ENCODE measurements around the gene HTATIP2. TPM values are rescaled to one million over a fixed set of nuclear protein-coding genes. Genes with fewer than 3 reads are reported as not detected.

HTATIP2 gene
- total and polyA plus RNA-seq, 9 of the 15 experiments (the other 6 are each of a cell fraction or from before 2014, with no cell fraction given), result 48.3 to 90.9 (median 64.4) TPM

DNA sequence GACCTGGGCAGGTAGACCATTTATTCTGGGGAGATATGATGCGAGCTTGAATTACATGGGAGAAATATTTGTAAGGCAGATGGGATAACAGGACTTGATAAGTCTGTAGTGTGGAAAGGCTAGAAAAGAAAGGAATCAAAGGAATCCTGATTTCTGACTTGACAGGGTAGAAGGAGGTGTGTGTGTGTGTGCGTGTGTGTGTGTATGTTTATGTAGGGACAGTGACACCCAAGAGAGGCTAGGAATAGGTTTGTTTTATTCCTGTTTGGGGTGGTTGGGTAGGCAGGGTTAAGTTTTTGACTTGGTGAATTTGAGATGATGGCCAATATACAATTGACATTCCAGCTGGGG, 390 bp upstream of the HTATIP2 start (continued):
- TF ChIP-seq, protein P1, sequence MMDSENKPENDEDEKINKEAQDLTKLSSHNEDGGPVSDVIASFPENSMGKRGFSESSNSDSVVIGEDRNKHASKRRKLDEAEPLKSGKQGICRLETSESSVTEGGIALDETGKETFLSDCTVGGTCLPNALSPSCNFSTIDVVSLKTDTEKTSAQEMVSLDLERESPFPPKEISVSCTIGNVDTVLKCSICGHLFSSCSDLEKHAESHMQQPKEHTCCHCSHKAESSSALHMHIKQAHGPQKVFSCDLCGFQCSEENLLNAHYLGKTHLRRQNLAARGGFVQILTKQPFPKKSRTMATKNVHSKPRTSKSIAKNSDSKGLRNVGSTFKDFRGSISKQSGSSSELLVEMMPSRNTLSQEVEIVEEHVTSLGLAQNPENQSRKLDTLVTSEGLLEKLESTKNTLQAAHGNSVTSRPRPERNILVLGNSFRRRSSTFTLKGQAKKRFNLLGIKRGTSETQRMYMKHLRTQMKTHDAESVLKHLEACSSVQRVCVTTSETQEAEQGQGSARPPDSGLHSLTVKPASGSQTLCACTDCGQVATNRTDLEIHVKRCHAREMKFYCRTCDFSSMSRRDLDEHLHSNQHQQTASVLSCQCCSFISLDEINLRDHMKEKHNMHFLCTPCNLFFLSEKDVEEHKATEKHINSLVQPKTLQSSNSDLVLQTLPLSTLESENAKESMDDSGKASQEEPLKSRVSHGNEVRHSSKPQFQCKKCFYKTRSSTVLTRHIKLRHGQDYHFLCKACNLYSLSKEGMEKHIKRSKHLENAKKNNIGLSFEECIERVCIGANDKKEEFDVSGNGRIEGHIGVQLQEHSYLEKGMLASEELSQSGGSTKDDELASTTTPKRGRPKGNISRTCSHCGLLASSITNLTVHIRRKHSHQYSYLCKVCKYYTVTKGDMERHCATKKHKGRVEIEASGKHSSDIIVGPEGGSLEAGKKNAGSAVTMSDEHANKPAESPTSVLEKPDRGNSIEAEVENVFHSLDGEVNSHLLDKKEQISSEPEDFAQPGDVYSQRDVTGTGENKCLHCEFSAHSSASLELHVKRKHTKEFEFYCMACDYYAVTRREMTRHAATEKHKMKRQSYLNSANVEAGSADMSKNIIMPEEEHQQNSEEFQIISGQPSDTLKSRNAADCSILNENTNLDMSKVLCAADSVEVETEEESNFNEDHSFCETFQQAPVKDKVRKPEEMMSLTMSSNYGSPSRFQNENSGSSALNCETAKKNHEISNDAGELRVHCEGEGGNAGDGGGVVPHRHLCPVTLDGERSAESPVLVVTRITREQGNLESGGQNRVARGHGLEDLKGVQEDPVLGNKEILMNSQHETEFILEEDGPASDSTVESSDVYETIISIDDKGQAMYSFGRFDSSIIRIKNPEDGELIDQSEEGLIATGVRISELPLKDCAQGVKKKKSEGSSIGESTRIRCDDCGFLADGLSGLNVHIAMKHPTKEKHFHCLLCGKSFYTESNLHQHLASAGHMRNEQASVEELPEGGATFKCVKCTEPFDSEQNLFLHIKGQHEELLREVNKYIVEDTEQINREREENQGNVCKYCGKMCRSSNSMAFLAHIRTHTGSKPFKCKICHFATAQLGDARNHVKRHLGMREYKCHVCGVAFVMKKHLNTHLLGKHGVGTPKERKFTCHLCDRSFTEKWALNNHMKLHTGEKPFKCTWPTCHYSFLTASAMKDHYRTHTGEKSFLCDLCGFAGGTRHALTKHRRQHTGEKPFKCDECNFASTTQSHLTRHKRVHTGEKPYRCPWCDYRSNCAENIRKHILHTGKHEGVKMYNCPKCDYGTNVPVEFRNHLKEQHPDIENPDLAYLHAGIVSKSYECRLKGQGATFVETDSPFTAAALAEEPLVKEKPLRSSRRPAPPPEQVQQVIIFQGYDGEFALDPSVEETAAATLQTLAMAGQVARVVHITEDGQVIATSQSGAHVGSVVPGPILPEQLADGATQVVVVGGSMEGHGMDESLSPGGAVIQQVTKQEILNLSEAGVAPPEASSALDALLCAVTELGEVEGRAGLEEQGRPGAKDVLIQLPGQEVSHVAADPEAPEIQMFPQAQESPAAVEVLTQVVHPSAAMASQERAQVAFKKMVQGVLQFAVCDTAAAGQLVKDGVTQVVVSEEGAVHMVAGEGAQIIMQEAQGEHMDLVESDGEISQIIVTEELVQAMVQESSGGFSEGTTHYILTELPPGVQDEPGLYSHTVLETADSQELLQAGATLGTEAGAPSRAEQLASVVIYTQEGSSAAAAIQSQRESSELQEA (IDR thresholded peaks at IDR 0.05; ENCODE audit: low read depth), result peak; percentile 37; the same call in 1 of the 2 replicates
- 0 out of 4 replicates have a peak, but pooled peaks of 1 of the 2 experiments have one; percentile 6 for TF ChIP-seq FOXA3 (CRISPR knock-in tag; conservative IDR thresholded peaks at IDR 0.05 in 1 of 2, IDR thresholded peaks at IDR 0.05 in 1 of 2)
- TF ChIP-seq, protein P2, sequence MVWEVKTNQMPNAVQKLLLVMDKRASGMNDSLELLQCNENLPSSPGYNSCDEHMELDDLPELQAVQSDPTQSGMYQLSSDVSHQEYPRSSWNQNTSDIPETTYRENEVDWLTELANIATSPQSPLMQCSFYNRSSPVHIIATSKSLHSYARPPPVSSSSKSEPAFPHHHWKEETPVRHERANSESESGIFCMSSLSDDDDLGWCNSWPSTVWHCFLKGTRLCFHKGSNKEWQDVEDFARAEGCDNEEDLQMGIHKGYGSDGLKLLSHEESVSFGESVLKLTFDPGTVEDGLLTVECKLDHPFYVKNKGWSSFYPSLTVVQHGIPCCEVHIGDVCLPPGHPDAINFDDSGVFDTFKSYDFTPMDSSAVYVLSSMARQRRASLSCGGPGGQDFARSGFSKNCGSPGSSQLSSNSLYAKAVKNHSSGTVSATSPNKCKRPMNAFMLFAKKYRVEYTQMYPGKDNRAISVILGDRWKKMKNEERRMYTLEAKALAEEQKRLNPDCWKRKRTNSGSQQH (CRISPR knock-in tag; IDR thresholded peaks at IDR 0.05), result 0 out of 2 replicates have a peak, but pooled peaks have one; percentile 69
- TF ChIP-seq ZNF282 (CRISPR knock-in tag; IDR thresholded peaks at IDR 0.05), result no peak
- 0 out of 4 replicates have a peak, but pooled peaks of 1 of the 2 experiments have one; percentile 23 for TF ChIP-seq TEAD1 (CRISPR knock-in tag; IDR thresholded peaks at IDR 0.05)
- TF ChIP-seq, protein P3, sequence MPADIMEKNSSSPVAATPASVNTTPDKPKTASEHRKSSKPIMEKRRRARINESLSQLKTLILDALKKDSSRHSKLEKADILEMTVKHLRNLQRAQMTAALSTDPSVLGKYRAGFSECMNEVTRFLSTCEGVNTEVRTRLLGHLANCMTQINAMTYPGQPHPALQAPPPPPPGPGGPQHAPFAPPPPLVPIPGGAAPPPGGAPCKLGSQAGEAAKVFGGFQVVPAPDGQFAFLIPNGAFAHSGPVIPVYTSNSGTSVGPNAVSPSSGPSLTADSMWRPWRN (IDR thresholded peaks at IDR 0.05; ENCODE audit: low read depth), result no peak
- TF ChIP-seq DNMT1 (IDR thresholded peaks at IDR 0.05), result 0 out of 2 replicates have a peak, but pooled peaks have one; percentile 86
- TF ChIP-seq SMARCA5 (IDR thresholded peaks at IDR 0.05), result peak; percentile 34; the same call in 1 of the 2 replicates
- TF ChIP-seq, protein P4, sequence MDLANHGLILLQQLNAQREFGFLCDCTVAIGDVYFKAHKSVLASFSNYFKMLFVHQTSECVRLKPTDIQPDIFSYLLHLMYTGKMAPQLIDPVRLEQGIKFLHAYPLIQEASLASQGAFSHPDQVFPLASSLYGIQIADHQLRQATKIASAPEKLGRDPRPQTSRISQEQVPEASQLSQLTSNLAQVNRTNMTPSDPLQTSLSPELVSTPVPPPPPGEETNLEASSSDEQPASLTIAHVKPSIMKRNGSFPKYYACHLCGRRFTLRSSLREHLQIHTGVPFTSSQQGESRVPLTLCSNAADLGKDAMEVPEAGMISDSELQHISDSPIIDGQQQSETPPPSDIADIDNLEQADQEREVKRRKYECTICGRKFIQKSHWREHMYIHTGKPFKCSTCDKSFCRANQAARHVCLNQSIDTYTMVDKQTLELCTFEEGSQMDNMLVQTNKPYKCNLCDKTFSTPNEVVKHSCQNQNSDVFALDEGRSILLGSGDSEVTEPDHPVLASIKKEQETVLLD (IDR thresholded peaks at IDR 0.05), result peak; percentile 54; the same call in 1 of the 2 replicates
- TF ChIP-seq PYGO2 (tag; IDR thresholded peaks at IDR 0.05), result 0 out of 2 replicates have a peak, but pooled peaks have one; percentile 50
- no peak for TF ChIP-seq ZNF586 (CRISPR knock-in tag; conservative IDR thresholded peaks at IDR 0.05)
- 0 out of 2 replicates have a peak, but pooled peaks have one; percentile 12 for TF ChIP-seq SMARCE1 (IDR thresholded peaks at IDR 0.05)
- 0 out of 4 replicates have a peak, but pooled peaks of 1 of the 2 experiments have one; percentile 8 for TF ChIP-seq KDM1A (IDR thresholded peaks at IDR 0.05)
- 0 out of 2 replicates have a peak, but pooled peaks have one; percentile 38 for TF ChIP-seq ZNF134 (CRISPR knock-in tag; conservative IDR thresholded peaks at IDR 0.05)
- TF ChIP-seq ARID2 (IDR thresholded peaks at IDR 0.05), result 0 out of 2 replicates have a peak, but pooled peaks have one; percentile 26
- no peak for TF ChIP-seq MTA1 (IDR thresholded peaks at IDR 0.05; ENCODE audit: borderline replicate concordance)
- no peak for TF ChIP-seq NR3C1 (CRISPR knock-in tag; IDR thresholded peaks at IDR 0.05)
- TF ChIP-seq LARP7 (IDR thresholded peaks at IDR 0.05), result 0 out of 2 replicates have a peak, but pooled peaks have one; percentile 56

All from K562 (cell line).